Transverse colon (tissue), 4 donors: ENCODE data around the gene PREX1.

Experiments
- CTCF ChIP-seq, 5 experiments: fragments of 200-600 bp in 3 of 5; fragments of 450-650 bp in 2 of 5; sonication (generic) in 3 of 5; IDR thresholded peaks; 1 replicate in 2 of 5; 2 replicates in 3 of 5; pipeline ENCODE4 v1.5.1; 2016 to 2017; ENCODE audit warnings: antibody characterized with exemption in 5 of 5, inconsistent platforms in 3 of 5, mild to moderate bottlenecking in 2 of 5, moderate library complexity in 1 of 5
- EP300 ChIP-seq: sonication (generic); formaldehyde crosslinking; IDR thresholded peaks from one replicate; pipeline ENCODE4 v1.6.1; 2017; ENCODE audit warnings: antibody characterized with exemption, low read depth
- POLR2A ChIP-seq: fragments of 450-650 bp; IDR thresholded peaks from one replicate; pipeline ENCODE4 v1.6.1; 2016; ENCODE audit warnings: antibody characterized with exemption, mild to moderate bottlenecking, moderate library complexity
- POLR2AphosphoS5 ChIP-seq, 3 donors: sonication (generic); formaldehyde crosslinking; IDR thresholded peaks; one replicate each; pipeline ENCODE4 v1.6.1; 2016; ENCODE audit warnings: antibody characterized with exemption in 3 of 3

- TF ChIP-seq CTCF (IDR thresholded peaks at IDR 0.05): no peak
- no peak for TF ChIP-seq POLR2AphosphoS5 (IDR thresholded peaks at IDR 0.05)
- TF ChIP-seq EP300: no peak
- no peak for TF ChIP-seq POLR2A
Observed at GRCh38 chr20:48718786-48719578, 108.8 kb downstream of the PREX1 start.
